WERI-Rb-1 (cell line): ENCODE data around the gene ZSCAN10.
A peak's percentile ranks its signal among the peaks of the same experiment; 100 is the strongest.

ENCODE experiments used
- DNase-seq: peaks from one replicate; pipeline ENCODE4 v3.0.0-alpha.2; 2020
- H3K27ac ChIP-seq: fragments of 250-450 bp; sonication (Bioruptor Pico); 2 replicates; pipeline ENCODE4 v1.5.1; 2020; ENCODE audit warnings: mild to moderate bottlenecking, moderate library complexity
- H3K27me3 ChIP-seq: fragments of 250-450 bp; sonication (Bioruptor Pico); 2 replicates; pipeline ENCODE4 v1.5.1; 2021; ENCODE audit warnings: mild to moderate bottlenecking, low read depth, moderate library complexity; ENCODE audit not compliant: insufficient read depth, severe bottlenecking
- H3K36me3 ChIP-seq: fragments of 250-450 bp; sonication (Bioruptor Pico); 2 replicates; pipeline ENCODE4 v1.5.1; 2020; ENCODE audit warnings: mild to moderate bottlenecking, moderate library complexity
- H3K4me3 ChIP-seq: 2 replicates; pipeline ENCODE4 v1.5.1; 2011; ENCODE audit warnings: low read depth, mild to moderate bottlenecking, control low read depth, low read length
- H3K9me3 ChIP-seq: fragments of 250-450 bp; sonication (Bioruptor Pico); 2 replicates; pipeline ENCODE4 v1.5.1; 2021; ENCODE audit warnings: mild to moderate bottlenecking, moderate library complexity; ENCODE audit not compliant: severe bottlenecking
- TF ChIP-seq, protein P1 (sequence below): IDR thresholded peaks from 2 replicates; pipeline ENCODE4 v1.5.1; 2011; ENCODE audit warnings: low read depth, mild to moderate bottlenecking, control low read depth, inconsistent platforms, low read length

ZSCAN10 gene

DNA sequence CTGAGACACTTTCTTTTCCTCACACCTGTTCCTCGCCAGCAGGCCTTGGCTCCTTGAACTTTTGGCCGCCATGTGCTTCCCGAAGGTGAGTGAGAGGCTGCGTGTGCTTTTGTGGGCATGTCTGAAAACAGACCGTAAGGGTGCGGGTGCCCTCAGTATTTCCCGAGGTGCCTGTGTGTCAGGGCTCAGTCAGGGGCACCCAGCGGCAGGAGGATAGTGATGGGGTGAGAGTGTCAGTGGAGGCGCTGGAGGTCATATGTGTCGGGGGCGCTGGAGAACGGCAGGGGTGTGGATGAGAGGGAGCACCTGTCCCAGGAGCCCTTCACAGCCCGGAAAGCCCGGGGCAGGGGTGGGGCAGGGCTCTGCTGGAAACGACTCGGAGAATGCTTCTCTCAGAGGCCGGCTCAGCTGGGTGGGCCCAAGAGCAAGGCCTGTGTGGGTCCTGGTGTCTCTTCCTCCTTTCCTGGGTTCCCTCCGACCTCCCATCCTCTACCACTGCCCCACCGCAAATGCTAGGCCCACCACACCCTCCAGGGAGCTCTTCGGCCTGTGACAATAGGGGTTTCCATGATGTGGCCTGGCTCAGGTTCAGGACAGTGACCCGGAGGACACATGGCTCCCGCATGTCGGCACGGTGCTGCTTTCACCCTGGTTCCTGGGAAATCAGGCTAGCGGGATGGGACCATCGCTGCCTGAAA lies 33.2 kb downstream of the ZSCAN10 start:
- no peaks in the 10 kb centered on the region for H3K36me3 ChIP-seq
- H3K4me3 ChIP-seq: no peak overlapping the region
- H3K27ac ChIP-seq: no peak overlapping the region; the same call in 1 of the 2 replicates
- TF ChIP-seq, protein P1, sequence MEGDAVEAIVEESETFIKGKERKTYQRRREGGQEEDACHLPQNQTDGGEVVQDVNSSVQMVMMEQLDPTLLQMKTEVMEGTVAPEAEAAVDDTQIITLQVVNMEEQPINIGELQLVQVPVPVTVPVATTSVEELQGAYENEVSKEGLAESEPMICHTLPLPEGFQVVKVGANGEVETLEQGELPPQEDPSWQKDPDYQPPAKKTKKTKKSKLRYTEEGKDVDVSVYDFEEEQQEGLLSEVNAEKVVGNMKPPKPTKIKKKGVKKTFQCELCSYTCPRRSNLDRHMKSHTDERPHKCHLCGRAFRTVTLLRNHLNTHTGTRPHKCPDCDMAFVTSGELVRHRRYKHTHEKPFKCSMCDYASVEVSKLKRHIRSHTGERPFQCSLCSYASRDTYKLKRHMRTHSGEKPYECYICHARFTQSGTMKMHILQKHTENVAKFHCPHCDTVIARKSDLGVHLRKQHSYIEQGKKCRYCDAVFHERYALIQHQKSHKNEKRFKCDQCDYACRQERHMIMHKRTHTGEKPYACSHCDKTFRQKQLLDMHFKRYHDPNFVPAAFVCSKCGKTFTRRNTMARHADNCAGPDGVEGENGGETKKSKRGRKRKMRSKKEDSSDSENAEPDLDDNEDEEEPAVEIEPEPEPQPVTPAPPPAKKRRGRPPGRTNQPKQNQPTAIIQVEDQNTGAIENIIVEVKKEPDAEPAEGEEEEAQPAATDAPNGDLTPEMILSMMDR: no peak
- no peaks in the 10 kb centered on the region for H3K9me3 ChIP-seq
- no peak for DNase-seq
- H3K27me3 ChIP-seq: no peaks in the 10 kb centered on the region

DNA sequence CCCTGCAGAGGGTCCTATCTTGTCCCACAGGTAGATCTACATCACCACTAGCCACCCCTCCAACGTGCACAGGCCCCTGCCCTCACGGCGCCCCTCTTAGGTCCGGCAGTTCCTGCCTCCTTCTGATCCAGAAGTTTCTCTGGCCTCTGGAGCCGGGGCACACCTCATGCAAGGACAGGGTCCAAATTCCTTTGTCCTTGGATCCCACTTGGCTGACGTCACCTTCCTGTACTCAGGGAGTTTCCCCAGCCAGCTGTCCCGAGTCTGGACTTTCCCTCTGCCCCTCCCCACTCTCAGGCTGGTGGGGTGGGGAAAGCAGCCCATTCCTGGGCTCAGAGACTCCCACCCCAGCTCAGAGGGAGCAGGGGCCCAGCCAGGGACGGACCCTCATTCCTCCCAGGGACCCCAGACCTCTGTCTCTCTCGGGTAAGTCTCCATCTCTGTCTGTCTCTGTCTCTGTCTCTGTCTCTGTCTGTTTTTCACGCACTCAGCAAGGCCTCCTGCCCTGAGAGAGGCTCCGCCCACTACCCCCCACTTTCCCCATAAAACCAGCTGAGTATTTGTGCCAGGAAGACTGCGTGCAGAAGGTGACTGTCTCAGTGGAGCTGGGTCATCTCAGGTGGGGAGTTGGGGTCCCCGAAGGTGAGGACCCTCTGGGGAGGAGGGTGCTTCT lies 33.9 kb downstream of the ZSCAN10 start, which contains the start of gene IL32:
TSS of gene IL32 (plus strand) at position 572 of the 673 bp plus-strand sequence. CDS start 172 bp downstream, outside the sequence.
- Histone ChIP-seq H3K27ac (no peak within 1 kb of the TSS; the same call in 1 of the 2 replicates), H3K36me3 (no peaks in the 10 kb centered on the region), H3K27me3 (no peaks in the 10 kb centered on the region), H3K9me3 (no peaks in the 10 kb centered on the region), H3K4me3 (no peak within 1 kb of the TSS)
- no peak for DNase-seq
- TF ChIP-seq, protein P1: no peak

DNA sequence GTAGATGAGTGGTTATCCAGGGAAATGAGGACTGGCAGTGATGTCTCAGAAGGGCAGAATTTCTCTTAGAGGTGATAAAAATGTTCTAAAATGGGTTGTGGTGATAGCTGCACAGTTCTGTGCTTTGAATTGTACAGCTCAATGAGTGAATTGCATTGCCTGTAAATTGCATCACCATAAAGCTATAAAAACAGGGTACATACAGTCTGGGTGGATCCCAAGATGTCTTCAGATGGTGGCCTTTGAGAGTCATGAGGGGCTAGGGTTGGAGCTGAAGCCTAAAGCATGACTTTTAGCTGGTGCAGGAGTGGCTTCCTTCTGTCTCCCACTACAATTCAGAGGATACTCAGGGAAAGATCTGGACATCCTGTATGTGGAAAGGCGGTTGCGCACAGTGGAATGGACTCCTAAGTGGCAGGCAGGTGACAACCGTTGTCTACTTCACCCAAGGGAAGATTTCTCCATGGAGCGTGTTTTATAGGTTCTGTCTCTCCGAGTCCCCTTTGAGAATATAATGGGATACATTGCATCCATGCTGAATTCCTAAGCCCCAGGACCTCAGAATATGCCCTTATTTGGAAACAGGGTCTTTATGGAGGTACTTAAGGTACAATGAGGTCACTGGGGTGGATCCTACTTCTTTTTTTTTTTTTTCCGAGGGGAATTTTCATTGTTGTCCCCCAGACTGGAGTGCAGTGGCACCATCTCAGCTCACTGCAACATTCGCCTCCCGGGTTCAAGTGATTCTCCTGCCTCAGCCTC lies 35.3 kb downstream of the ZSCAN10 start:
- Histone ChIP-seq H3K9me3 (no peaks in the 10 kb centered on the region), H3K27me3 (no peaks in the 10 kb centered on the region), H3K36me3 (no peaks in the 10 kb centered on the region), H3K27ac (no peak overlapping the region), H3K4me3 (no peak overlapping the region)
- no peak for DNase-seq
- TF ChIP-seq, protein P1: no peak

- Histone ChIP-seq H3K27me3 (no peaks in the 10 kb centered on the region), H3K9me3 (no peaks in the 10 kb centered on the region), H3K36me3 (no peaks in the 10 kb centered on the region), H3K27ac (no peak overlapping the region), H3K4me3 (no peak overlapping the region)
- TF ChIP-seq, protein P1: no peak
- DNase-seq: no peak
Observed at GRCh38 chr16:3062553-3062952, 36.5 kb downstream of the ZSCAN10 start.

GRCh38 chr16:3060339-3061127 lies 38.6 kb downstream of the ZSCAN10 start:
- H3K27ac ChIP-seq: peak overlapping the region; percentile 45
- H3K27me3 ChIP-seq: no peaks in the 10 kb centered on the region
- DNase-seq: peak; percentile 83
- no peak overlapping the region for H3K4me3 ChIP-seq
- H3K36me3 ChIP-seq: no peaks in the 10 kb centered on the region
- no peaks in the 10 kb centered on the region for H3K9me3 ChIP-seq
- TF ChIP-seq, protein P1: no peak
